Nephron (organoid): Measurements from ENCODE around the gene BBOX1.

Experiments
- H3K27ac Mint-ChIP-seq, 3 experiments: 2 replicates each; pipeline ENCODE4 v1.8.0; 2020; ENCODE audit warnings: mixed read lengths in 3 of 3, mild to moderate bottlenecking in 2 of 3, moderate library complexity in 1 of 3
- H3K27me3 Mint-ChIP-seq: 2 replicates; pipeline ENCODE4 v1.8.0; 2021; ENCODE audit warnings: low read depth, mild to moderate bottlenecking, moderate library complexity, mixed read lengths
- H3K36me3 Mint-ChIP-seq: 2 replicates; pipeline ENCODE4 v1.8.0; 2020; ENCODE audit warnings: low read depth, mixed read lengths
- H3K4me1 Mint-ChIP-seq: 2 replicates; pipeline ENCODE4 v1.8.0; 2020; ENCODE audit warnings: mixed read lengths
- H3K4me3 Mint-ChIP-seq, 3 experiments: 2 replicates each; pipeline ENCODE4 v1.8.0; 2020; ENCODE audit warnings: mild to moderate bottlenecking in 3 of 3, mixed read lengths in 3 of 3, moderate library complexity in 2 of 3
- H3K9me3 Mint-ChIP-seq: 2 replicates; pipeline ENCODE4 v1.8.0; 2020; ENCODE audit warnings: mixed read lengths
- CTCF ChIP-seq, 3 experiments: fragments of 200-600 bp; sonication (generic); IDR thresholded peaks; one replicate each; pipeline ENCODE4 v1.5.0; 2021; ENCODE audit warnings: antibody characterized with exemption in 3 of 3; ENCODE audit not compliant: unreplicated experiment in 3 of 3

The BBOX1 gene

GRCh38 chr11:27139742-27140367 lies 99.2 kb downstream of the BBOX1 start:
- peaks cover 32% of the 10 kb centered on the region for H3K36me3 Mint-ChIP-seq
- H3K9me3 Mint-ChIP-seq = peaks cover 50% of the 10 kb centered on the region
- peak overlapping the region in 2 of 3 experiments; percentile 25 to 73 for H3K27ac Mint-ChIP-seq
- H3K4me1 Mint-ChIP-seq = peaks cover 15% of the 10 kb centered on the region
- peaks cover 4% of the 10 kb centered on the region for H3K27me3 Mint-ChIP-seq
- no peak for TF ChIP-seq CTCF (IDR thresholded peaks at IDR 0.05; ENCODE audit: unreplicated experiment in 3 of 3)
- no peak overlapping the region for H3K4me3 Mint-ChIP-seq

DNA sequence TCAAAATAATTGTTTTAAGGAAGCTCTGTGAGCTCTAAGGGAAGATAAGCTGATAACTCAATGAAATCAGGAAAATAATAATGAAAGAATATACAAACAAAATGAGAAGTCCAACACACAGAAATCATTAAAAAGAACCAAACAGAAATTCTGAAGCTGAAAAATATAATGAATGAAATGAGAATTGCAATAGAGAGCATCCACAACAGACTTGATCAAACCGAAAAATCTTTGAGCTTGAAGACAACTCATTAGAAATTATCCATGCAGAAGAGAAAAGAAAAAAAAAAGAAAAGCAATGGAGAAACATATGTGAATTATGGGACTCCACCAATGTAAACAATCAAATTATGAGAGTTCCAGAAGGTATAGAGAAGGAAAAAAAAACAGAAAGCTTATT lies 101.0 kb downstream of the BBOX1 start:
- Mint-ChIP-seq H3K4me1 (peaks cover 15% of the 10 kb centered on the region), H3K9me3 (peaks cover 37% of the 10 kb centered on the region), H3K36me3 (peaks cover 17% of the 10 kb centered on the region), H3K27ac (no peak overlapping the region), H3K4me3 (no peak overlapping the region), H3K27me3 (no peaks in the 10 kb centered on the region)
- TF ChIP-seq CTCF (IDR thresholded peaks at IDR 0.05; ENCODE audit: unreplicated experiment in 3 of 3) = no peak

DNA sequence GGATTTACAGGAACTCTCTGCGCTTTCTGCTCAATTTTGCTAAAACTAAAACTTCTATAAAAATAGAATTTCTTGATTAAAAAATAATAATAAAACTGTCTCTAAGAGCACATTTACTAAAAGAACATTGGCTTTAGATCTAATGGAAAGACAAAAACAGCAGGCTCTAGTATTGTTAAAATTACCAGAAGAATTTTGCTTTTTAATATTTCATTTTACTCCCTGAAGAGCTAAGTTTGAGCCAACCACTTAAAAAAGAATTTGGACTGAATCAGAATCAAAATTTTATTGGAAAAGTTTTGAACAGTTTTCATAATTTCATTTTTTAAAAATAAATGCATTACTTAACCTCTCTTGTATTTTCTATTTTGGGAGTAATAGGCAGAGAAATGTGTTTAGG lies 107.3 kb downstream of the BBOX1 start:
- Mint-ChIP-seq H3K27ac (no peak overlapping the region), H3K36me3 (no peaks in the 10 kb centered on the region), H3K9me3 (peaks cover 18% of the 10 kb centered on the region), H3K4me1 (no peaks in the 10 kb centered on the region), H3K27me3 (no peaks in the 10 kb centered on the region), H3K4me3 (no peak overlapping the region)
- TF ChIP-seq CTCF (IDR thresholded peaks at IDR 0.05; ENCODE audit: unreplicated experiment in 3 of 3) = no peak

- TF ChIP-seq CTCF (IDR thresholded peaks at IDR 0.05; ENCODE audit: unreplicated experiment in 3 of 3) = no peak
- Mint-ChIP-seq H3K36me3 (no peaks in the 10 kb centered on the region), H3K4me3 (no peak overlapping the region), H3K4me1 (no peaks in the 10 kb centered on the region), H3K27ac (peak overlapping the region in 1 of 3 experiments; percentile 45), H3K27me3 (no peaks in the 10 kb centered on the region), H3K9me3 (peaks cover 17% of the 10 kb centered on the region)
Observed at GRCh38 chr11:27148506-27148905, 107.9 kb downstream of the BBOX1 start.

GRCh38 chr11:27150098-27150497 lies 109.5 kb downstream of the BBOX1 start:
- Mint-ChIP-seq H3K27me3 (no peaks in the 10 kb centered on the region), H3K9me3 (peaks cover 8% of the 10 kb centered on the region), H3K4me3 (no peak overlapping the region), H3K27ac (no peak overlapping the region), H3K4me1 (no peaks in the 10 kb centered on the region), H3K36me3 (no peaks in the 10 kb centered on the region)
- no peak for TF ChIP-seq CTCF (IDR thresholded peaks at IDR 0.05; ENCODE audit: unreplicated experiment in 3 of 3)

DNA sequence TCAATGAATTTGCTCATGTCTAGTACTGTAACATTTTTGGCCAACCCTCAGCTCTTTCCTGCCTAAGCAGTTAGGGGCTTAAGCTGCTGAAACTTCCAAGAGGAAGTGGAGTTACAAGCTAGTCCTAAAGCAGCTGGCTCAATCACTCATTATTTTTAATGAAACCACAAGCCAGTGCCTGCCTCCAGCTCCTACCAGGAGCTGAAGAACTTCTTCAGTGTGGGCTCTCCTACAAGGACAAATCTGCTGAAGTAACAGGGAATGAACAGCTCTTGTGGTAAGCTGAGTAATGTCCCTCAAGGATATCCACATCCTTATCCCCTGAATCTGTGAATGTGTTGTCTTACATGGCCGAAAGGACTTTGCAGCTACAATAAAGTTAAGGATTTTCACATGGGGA lies 112.5 kb downstream of the BBOX1 start:
- Mint-ChIP-seq H3K4me3 (no peak overlapping the region), H3K4me1 (no peaks in the 10 kb centered on the region), H3K36me3 (peaks cover 4% of the 10 kb centered on the region), H3K27me3 (no peaks in the 10 kb centered on the region), H3K27ac (no peak overlapping the region), H3K9me3 (peaks cover 16% of the 10 kb centered on the region)
- no peak for TF ChIP-seq CTCF (IDR thresholded peaks at IDR 0.05; ENCODE audit: unreplicated experiment in 3 of 3)
